Measurements from ENCODE around the gene ANO10.
"Not testable (repeated sequence)": the region's sequence is repeated elsewhere in the genome, so short reads cannot be mapped to it uniquely, and the experiment has no call there.

ANO10 gene

GRCh38 chr3:43473737-43474136 is 148.1 kb downstream of the ANO10 start:
- DNase-seq (ENCODE audit: low read depth) = no peak

- DNase-seq (ENCODE audit: low read depth) = no peak
These were observed 148.6 kb downstream of the ANO10 start for GRCh38 chr3:43473244-43473643.

DNA sequence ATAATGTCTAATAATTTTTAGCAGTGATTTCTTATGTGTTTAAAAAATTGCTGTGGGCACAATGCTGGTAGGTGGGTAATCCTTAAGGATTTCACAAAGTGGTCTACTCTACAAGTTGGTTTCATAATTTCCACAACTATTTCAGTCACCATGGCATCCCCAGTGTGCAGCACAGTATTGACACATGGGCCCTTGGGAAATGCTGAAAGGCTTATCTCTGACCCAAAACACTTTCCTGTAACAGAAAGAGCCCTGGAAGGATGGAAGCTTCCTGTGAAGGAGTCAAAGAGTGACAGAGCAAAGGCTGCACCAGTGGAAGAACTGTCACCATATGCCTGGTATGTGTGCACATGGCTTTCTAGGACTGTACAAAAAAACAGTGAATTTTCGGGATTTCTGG is 153.7 kb downstream of the ANO10 start:
- DNase-seq (ENCODE audit: low read depth) = no peak

GRCh38 chr3:43465109-43465508 is 156.7 kb downstream of the ANO10 start:
- DNase-seq (ENCODE audit: low read depth) = no peak

DNA sequence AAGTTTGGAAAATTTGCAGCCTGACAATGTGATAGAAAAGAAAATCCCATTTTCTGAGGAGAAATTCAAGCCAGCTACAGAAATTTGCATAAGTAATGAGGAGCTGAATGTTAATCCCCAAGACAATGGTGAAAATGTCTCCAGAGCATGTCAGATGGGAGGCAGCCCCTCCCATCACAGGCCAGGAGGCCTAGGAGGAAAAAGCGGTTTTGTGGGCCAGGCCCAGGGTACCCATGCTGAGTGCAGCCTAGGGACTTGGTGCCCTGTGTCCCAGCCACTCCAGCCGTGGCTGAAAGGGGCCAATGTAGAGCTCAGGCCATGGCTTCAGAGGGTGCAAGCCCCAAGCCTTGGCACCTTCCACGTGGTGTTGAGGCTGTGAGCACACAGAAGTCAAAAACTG is 159.2 kb downstream of the ANO10 start:
- DNase-seq (ENCODE audit: low read depth) = not testable (repeated sequence)

GRCh38 chr3:43461345-43461744 is 160.5 kb downstream of the ANO10 start:
- no peak for DNase-seq (ENCODE audit: low read depth)

DNA sequence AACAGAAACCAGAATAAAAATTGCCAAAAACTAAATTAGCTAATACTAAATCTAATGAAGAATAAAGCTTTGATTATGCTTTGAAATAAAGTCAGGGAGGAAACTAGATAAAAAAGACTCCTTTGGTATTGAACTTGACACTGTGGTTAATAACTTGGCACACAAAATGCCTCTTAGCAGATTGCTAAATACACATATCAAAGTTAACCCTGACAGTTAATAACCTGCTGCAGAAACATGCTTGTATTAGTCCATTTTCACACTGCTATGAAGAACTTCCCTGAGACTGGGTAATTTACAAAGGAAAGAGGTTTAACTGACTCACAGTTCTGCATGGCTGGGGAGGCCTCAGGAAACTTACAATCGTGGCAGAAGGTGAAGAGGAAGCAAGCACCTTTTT is 164.8 kb downstream of the ANO10 start:
- DNase-seq (ENCODE audit: low read depth) = not testable (repeated sequence)

GRCh38 chr3:43455233-43455632 is 166.6 kb downstream of the ANO10 start:
- no peak for DNase-seq (ENCODE audit: low read depth)

GRCh38 chr3:43453981-43454380 is 167.8 kb downstream of the ANO10 start:
- DNase-seq (ENCODE audit: low read depth) = no peak

- no peak for DNase-seq (ENCODE audit: low read depth)
These were observed 170.0 kb downstream of the ANO10 start for GRCh38 chr3:43451670-43452254.

- DNase-seq (ENCODE audit: low read depth) = no peak
These were observed 173.7 kb downstream of the ANO10 start for GRCh38 chr3:43448098-43448497.

DNA sequence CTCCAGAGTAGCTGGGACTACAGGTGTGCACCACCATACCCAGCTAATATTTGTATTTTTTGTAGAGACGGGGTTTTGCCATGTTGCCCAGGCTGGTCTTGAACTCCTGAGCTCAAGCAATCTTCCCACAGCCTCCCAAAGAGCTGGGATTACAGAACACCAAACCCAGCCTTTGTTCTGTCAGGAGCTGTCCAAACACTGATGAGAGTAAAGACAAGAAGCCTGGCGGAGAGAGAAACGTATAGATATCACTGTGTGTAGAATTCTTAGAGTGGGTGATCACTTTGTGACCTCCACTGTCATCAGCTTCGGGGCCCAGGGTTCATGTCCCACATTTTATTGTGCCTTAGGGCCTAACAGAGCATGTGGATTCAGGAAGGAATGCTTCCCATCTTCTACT is 176.0 kb downstream of the ANO10 start:
- DNase-seq (ENCODE audit: low read depth) = no peak

DNA sequence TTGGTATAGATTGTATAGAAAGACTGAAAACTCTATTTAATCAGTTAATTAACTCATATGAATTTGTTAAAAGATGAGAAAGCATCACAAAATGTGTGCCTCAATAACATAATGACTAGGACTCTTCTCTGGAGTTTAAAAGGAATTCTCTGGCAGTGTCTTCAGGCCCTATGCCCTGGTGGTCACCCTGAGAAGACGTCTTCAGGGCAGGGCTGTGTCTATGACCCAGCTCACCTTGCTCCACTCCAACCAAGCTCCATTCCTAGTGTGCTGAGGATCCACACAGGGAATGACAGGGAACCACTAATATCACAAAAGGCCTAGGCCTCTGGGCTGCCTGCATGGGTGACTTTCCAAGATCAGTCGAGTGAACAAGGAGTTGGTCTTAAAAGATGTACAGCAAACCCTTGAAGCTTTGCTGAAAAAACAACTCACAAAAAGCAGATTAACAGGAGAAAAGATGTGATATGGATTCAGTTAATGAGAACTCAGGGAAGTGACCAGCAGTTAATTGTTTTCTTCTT is 178.9 kb downstream of the ANO10 start:
- no peak for DNase-seq (ENCODE audit: low read depth)

DNA sequence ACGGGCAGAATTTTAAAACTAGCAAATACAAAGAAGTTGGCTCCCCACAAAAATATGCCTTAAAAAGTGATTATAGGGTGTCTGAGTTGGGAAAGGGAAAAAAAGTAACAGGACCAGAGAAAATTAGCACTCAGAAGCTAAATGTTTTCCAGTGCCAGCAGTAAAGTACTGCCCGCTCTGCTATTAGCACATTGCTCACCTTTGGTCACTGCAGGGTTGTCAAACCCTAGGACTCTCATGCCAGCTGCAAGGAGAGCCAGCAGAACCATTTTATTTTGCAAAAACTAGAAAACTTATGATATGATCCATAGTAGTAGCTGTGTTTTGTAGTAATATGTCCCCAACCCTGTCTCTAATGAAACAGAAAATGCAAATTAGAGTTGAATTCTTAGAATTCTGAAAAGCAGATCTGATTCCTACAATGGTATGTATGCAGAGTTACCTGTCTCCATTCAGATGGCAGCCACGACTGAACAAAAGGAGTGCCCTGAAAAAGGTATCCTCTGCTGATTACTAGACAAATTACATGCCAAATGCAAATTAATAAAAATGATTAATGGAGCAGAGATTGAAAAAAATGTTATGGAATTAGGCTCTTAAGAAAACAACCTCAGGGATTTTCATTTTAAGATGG is 185.2 kb downstream of the ANO10 start:
- no peak for DNase-seq (ENCODE audit: low read depth)

DNA sequence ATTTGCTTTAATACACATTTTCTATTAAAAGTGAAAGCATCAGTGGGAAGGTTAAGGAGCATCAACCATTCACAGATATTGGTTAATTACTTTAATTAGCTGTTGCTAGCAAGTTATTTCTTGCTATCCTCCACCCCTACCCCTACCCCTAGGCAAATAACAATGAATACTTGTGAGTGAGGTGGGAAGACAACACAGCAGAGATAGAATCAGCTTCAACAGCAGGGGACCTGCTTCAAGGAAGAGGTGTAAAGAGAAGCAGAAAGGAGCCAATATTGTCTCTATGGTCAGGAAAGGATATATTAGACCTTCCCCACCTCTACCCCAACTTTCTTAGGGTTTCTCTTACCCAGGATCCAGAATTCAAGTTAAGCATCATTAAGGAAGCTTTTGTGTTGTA is 186.1 kb downstream of the ANO10 start:
- DNase-seq (ENCODE audit: low read depth) = no peak

DNA sequence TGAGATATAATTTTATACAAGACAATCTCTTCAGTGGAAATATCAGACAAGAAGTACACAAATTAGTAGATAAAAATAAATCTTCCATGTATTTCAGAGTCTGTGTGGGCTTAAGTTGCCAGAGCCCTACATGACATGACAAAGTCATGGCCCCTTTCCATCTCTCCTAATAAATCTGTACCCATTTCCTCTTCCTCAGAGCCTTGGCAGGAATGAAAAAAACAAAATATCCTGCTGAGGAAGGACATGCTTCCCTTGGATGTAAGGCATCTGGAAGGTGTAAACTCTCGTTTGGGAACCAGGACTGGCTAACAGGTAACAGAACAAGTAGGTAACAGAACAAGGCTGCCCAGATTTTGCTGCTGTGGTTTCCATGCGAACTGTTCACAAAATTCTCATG is 187.4 kb downstream of the ANO10 start:
- no peak for DNase-seq (ENCODE audit: low read depth)

GRCh38 chr3:43432462-43432861 is 189.3 kb downstream of the ANO10 start:
- no peak for DNase-seq (ENCODE audit: low read depth)

GRCh38 chr3:43426388-43426787 is 195.4 kb downstream of the ANO10 start:
- no peak for DNase-seq (ENCODE audit: low read depth)

GRCh38 chr3:43425829-43426228 is 196.0 kb downstream of the ANO10 start:
- no peak for DNase-seq (ENCODE audit: low read depth)

- no peak for DNase-seq (ENCODE audit: low read depth)
These were observed 198.2 kb downstream of the ANO10 start for GRCh38 chr3:43423639-43424038.

GRCh38 chr3:43423142-43423541 is 198.7 kb downstream of the ANO10 start:
- no peak for DNase-seq (ENCODE audit: low read depth)

DNA sequence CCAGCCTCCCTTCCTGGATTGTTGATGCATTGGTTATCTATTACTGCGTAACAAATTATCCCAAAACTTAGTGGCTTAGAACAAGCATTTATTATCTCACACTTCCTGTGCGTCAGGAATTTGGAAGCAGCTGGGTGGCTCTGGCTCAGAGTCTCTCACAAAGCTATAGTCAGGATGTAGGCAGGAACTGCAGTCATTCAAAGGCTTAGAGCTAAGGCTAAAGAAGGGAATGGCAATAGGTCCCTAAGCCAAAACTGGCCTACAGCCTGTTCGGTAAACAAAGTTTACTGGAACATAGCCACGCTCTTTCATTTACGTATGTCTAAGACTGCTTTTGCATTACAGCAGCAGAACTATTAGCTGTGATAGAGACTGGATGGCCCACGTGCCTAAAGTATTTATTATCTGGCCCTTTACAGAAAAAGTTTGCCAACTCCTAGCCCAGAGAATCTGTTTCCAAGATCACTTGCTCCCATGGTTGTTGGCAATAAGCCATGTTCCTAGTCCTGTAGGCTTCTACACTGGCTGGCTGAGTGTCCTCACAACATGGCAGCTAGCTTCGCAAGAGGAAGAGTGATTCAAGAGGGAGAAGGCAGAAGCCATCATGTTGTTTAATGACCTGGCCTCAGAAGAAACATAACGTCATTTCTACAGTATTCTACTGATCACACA is 203.1 kb downstream of the ANO10 start:
- no peak for DNase-seq (ENCODE audit: low read depth)

GRCh38 chr3:43417133-43417532 is 204.7 kb downstream of the ANO10 start:
- DNase-seq (ENCODE audit: low read depth) = no peak
